ENCODE results near the gene HERC2. TPM values are rescaled to one million over a fixed set of nuclear protein-coding genes. Genes with fewer than 3 reads are reported as not detected.
"Not testable (repeated sequence)": the region's sequence is repeated elsewhere in the genome, so short reads cannot be mapped to it uniquely, and the experiment has no call there.

Gene HERC2
- total RNA-seq, 1 donor from 2014 or later: 49.1 TPM

- intact Hi-C loops (cut with micrococcal nuclease): loop anchor here (1.0 kb wide), 1 partner anchor 37 kb away; no protein-coding TSS in a partner anchor
- no peak overlapping the region for H3K4me3 Mint-ChIP-seq
- no peaks in the 10 kb centered on the region for H3K27me3 Mint-ChIP-seq
- TF ChIP-seq CTCF (IDR thresholded peaks at IDR 0.05): no peak
- peaks cover 9% of the 10 kb centered on the region for H3K4me1 Mint-ChIP-seq
- peak; percentile 56 for ATAC-seq (ENCODE audit: low read depth)
- no peak overlapping the region for H3K27ac Mint-ChIP-seq
- no peak for DNase-seq
- ChIA-PET POLR2A (no interaction called here), CTCF (interaction anchor here (0.6 kb wide), 1 partner anchor 20 kb away, joined by 3 read pairs; no protein-coding TSS in a partner anchor)
- peaks cover 49% of the 10 kb centered on the region for H3K36me3 Mint-ChIP-seq (ENCODE audit: low read depth)
- no peaks in the 10 kb centered on the region for H3K9me3 Mint-ChIP-seq
These were observed 198.5 kb downstream of the HERC2 start for GRCh38 chr15:28123408-28124023.

- Mint-ChIP-seq H3K4me3 (no peak overlapping the region), H3K27ac (no peak overlapping the region), H3K9me3 (no peaks in the 10 kb centered on the region), H3K27me3 (no peaks in the 10 kb centered on the region), H3K4me1 (peaks cover 2% of the 10 kb centered on the region), H3K36me3 (ENCODE audit: low read depth) (peaks cover 61% of the 10 kb centered on the region)
- TF ChIP-seq CTCF (IDR thresholded peaks at IDR 0.05): no peak
- ChIA-PET POLR2A (no interaction called here), CTCF (no interaction called here)
- no peak for DNase-seq
- no peak for ATAC-seq (ENCODE audit: low read depth)
- intact Hi-C loops (cut with micrococcal nuclease): no loop called here
These were observed 199.7 kb downstream of the HERC2 start for GRCh38 chr15:28122038-28122949.

GRCh38 chr15:28121577-28121976 is 200.4 kb downstream of the HERC2 start:
- H3K4me1 Mint-ChIP-seq; DNase-seq; H3K4me3 Mint-ChIP-seq; POLR2A ChIA-PET; H3K27ac Mint-ChIP-seq; CTCF ChIA-PET; H3K9me3 Mint-ChIP-seq; intact Hi-C loops (cut with micrococcal nuclease); H3K27me3 Mint-ChIP-seq; ATAC-seq (ENCODE audit: low read depth): not testable (repeated sequence)
- peaks cover 66% of the 10 kb centered on the region for H3K36me3 Mint-ChIP-seq (ENCODE audit: low read depth)

- intact Hi-C loops (cut with micrococcal nuclease): no loop called here
- no peak for TF ChIP-seq CTCF (IDR thresholded peaks at IDR 0.05)
- ChIA-PET POLR2A (no interaction called here), CTCF (no interaction called here)
- no peaks in the 10 kb centered on the region for H3K4me1 Mint-ChIP-seq
- H3K4me3 Mint-ChIP-seq: no peak overlapping the region
- H3K27me3 Mint-ChIP-seq: no peaks in the 10 kb centered on the region
- H3K9me3 Mint-ChIP-seq: no peaks in the 10 kb centered on the region
- H3K27ac Mint-ChIP-seq: no peak overlapping the region
- ATAC-seq (ENCODE audit: low read depth) (no peak), DNase-seq (no peak)
- peaks cover 77% of the 10 kb centered on the region for H3K36me3 Mint-ChIP-seq (ENCODE audit: low read depth)
These were observed 201.7 kb downstream of the HERC2 start for GRCh38 chr15:28120359-28120640.

GRCh38 chr15:28118531-28118930 is 203.4 kb downstream of the HERC2 start:
- POLR2A ChIA-PET: no interaction called here
- peaks cover 80% of the 10 kb centered on the region for H3K36me3 Mint-ChIP-seq (ENCODE audit: low read depth)
- no peak overlapping the region for H3K4me3 Mint-ChIP-seq

More at GRCh38 chr15:28118531-28118930, 203.4 kb downstream of the HERC2 start:
- TF ChIP-seq CTCF (IDR thresholded peaks at IDR 0.05): no peak
- ATAC-seq (ENCODE audit: low read depth): no peak
- no peak for DNase-seq
- H3K4me1 Mint-ChIP-seq: no peaks in the 10 kb centered on the region
- no peaks in the 10 kb centered on the region for H3K9me3 Mint-ChIP-seq
- H3K27me3 Mint-ChIP-seq: no peaks in the 10 kb centered on the region
- no peak overlapping the region for H3K27ac Mint-ChIP-seq
- intact Hi-C loops (cut with micrococcal nuclease): no loop called here
- CTCF ChIA-PET: no interaction called here

All from activated B cell treated with CpG ODN at 0.5 μM for 24 hours (primary cell).